Bladder microvascular endothelial cell (primary cell): ENCODE measurements around the gene PDE4D. TPM values are rescaled to one million over a fixed set of nuclear protein-coding genes. Genes with fewer than 3 reads are reported as not detected.

Experiments used
- total RNA-seq: library from RNA; depleted of rRNA; stranded (reverse); fragments of >200 nt; gene quantifications from 2 replicates; pipeline ENCODE4 v1.2.3, GENCODE V29; 2014

Gene PDE4D
- 14.6 and 40.8 TPM in 2 replicates for total RNA-seq

GRCh38 chr5:59893429-59894227 is at the start of gene PDE4D:
TSS of gene PDE4D (minus strand) at chr5:59893726.

